Measurements from ENCODE around the gene PNPO.

DNA sequence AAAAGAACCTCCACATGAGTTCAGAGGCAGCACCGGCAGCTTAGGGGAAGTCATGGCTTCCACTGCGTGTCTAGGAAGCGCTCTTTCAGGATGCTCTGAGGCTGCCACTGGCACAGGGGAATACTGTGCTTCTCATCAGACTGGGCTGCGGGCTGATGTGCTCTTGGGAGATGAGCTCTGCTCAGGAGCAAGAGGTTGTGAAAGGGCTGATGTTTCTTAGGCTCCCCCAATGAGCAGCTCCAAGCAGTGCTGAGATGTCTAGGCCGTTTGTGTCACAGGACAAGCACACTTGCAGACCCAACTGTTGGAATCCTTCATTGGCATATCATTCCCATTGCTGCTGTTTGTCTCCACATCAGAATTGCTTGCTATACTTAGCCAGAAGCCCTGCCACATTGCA lies 41.7 kb upstream of the PNPO start:
- TF ChIP-seq EZH2 (IDR thresholded peaks at IDR 0.05; ENCODE audit: borderline replicate concordance, insufficient read depth, low read length, poor library complexity, severe bottlenecking) (no peak), POLR2AphosphoS5 (IDR thresholded peaks at IDR 0.05) (no peak)
- TF ChIP-seq, protein P1, sequence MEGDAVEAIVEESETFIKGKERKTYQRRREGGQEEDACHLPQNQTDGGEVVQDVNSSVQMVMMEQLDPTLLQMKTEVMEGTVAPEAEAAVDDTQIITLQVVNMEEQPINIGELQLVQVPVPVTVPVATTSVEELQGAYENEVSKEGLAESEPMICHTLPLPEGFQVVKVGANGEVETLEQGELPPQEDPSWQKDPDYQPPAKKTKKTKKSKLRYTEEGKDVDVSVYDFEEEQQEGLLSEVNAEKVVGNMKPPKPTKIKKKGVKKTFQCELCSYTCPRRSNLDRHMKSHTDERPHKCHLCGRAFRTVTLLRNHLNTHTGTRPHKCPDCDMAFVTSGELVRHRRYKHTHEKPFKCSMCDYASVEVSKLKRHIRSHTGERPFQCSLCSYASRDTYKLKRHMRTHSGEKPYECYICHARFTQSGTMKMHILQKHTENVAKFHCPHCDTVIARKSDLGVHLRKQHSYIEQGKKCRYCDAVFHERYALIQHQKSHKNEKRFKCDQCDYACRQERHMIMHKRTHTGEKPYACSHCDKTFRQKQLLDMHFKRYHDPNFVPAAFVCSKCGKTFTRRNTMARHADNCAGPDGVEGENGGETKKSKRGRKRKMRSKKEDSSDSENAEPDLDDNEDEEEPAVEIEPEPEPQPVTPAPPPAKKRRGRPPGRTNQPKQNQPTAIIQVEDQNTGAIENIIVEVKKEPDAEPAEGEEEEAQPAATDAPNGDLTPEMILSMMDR (IDR thresholded peaks at IDR 0.05; ENCODE audit: poor library complexity, severe bottlenecking) = no peak

Measured in neural cell (in vitro differentiated cells).